Activated CD4-positive, alpha-beta memory T cell treated with anti-CD3 and anti-CD28 coated beads for 36 hours (primary cell): ENCODE data around the gene RHOT2. TPM values are rescaled to one million over a fixed set of nuclear protein-coding genes. Genes with fewer than 3 reads are reported as not detected.

Source experiments
- CTCF ChIA-PET: fragments of 350-600 bp; sonication (Branson Sonifier 250); formaldehyde crosslinking; loops from one replicate; lab custom pipeline; 2021; ENCODE audit warnings: antibody characterized with exemption, inconsistent platforms; lab: Charles Lee
- POLR2A ChIA-PET: fragments of 350-600 bp; sonication (Branson Sonifier 250); formaldehyde crosslinking; loops from one replicate; lab custom pipeline; 2021; ENCODE audit warnings: antibody characterized with exemption; lab: Charles Lee
- DNase-seq: peaks from one replicate; pipeline ENCODE4 v3.0.0-alpha.2; 2020
- H3K27ac Mint-ChIP-seq: one replicate; pipeline ENCODE4 v1.8.0; 2021; ENCODE audit warnings: mixed read lengths
- H3K27me3 Mint-ChIP-seq: one replicate; pipeline ENCODE4 v1.8.0; 2021; ENCODE audit warnings: mixed read lengths
- H3K36me3 Mint-ChIP-seq: one replicate; pipeline ENCODE4 v1.8.0; 2021; ENCODE audit warnings: mixed read lengths
- H3K4me1 Mint-ChIP-seq: one replicate; pipeline ENCODE4 v1.8.0; 2021; ENCODE audit warnings: low read depth, mixed read lengths
- H3K4me3 Mint-ChIP-seq: one replicate; pipeline ENCODE4 v1.8.0; 2021; ENCODE audit warnings: mild to moderate bottlenecking, mixed read lengths
- H3K9me3 Mint-ChIP-seq: one replicate; pipeline ENCODE4 v1.8.0; 2021; ENCODE audit warnings: mixed read lengths
- intact Hi-C: fragments of 100-400 bp; cut with micrococcal nuclease; formaldehyde crosslinking; loops from one replicate; pipeline ENCODE4 v1.15.1; 2023
- total RNA-seq, 2 experiments: library from RNA; stranded (reverse); gene quantifications; one replicate each; pipeline ENCODE4 v1.2.3, GENCODE V29; 2021

Gene RHOT2
- total RNA-seq, 2 experiments from 2014 or later, result 112 to 128 TPM

DNA sequence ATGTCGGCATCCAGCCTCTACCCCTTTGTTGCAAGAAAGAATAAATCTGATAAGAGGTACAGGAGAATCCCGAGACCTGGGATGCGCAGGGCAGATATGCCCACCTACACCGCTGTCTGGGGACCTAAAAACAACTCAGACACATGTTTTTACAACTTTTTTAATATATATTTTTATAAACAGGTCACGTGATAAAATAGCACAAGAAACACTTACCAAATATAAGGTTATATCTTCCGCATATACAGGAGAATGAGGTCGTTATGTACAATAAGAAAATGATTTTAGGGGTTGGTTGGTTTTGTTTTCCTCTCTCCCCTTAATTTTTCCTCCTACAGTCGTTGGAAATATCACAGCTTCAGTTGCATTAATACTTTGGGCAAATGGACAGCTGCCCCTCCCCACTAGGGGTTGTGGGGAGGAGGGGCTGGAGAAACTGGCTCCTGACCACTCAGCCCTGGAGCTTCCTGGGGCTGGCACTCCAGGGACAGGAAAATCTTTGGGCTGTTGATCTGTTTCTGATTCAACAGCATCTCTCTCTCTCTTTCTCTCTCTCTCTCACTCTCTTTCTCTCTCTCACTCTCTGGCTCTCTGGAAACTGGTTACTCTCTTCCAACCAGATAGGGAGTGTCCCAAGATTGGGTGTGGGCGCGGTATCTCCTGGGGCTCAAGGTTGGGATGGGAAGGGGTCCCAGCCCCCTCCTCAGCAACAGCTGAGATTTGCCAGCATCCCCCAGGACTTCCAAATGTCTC lies 24.6 kb downstream of the RHOT2 start:
- Mint-ChIP-seq H3K27ac (no peak overlapping the region), H3K36me3 (no peaks in the 10 kb centered on the region), H3K27me3 (no peaks in the 10 kb centered on the region), H3K4me3 (no peak overlapping the region), H3K4me1 (peaks cover 27% of the 10 kb centered on the region), H3K9me3 (no peaks in the 10 kb centered on the region)
- no peak for DNase-seq
- POLR2A ChIA-PET, result no interaction called here
- CTCF ChIA-PET, result no interaction called here
- intact Hi-C loops, result no loop called here

DNA sequence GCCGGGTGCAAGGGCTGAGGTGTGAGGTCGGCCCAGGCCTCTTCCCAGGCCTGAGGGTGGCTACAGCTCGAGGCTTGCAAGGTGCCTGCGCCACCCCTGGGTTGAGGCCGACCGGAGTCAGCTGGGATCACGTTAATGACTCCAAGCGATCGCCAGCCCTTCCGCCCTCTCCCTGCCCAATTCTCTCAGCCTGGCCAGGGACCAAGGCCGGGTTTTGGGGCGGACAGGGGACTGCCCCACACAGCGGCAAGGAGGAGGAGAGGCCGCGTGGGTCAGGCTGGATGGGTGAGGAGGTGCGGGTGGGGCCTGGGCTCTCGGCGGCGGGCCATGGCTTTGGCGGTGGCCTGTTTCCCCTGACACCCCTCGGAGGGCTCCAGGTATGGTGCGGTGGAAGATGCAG lies 25.4 kb downstream of the RHOT2 start:
- H3K36me3 Mint-ChIP-seq, result no peaks in the 10 kb centered on the region
- ChIA-PET POLR2A (no interaction called here), CTCF (interaction anchor here (0.6 kb wide), 1 partner anchor 25 kb away, joined by 3 read pairs; the partner anchor contains the start of gene RHOT2)
- H3K27me3 Mint-ChIP-seq, result no peaks in the 10 kb centered on the region
- H3K27ac Mint-ChIP-seq, result no peak overlapping the region
- DNase-seq, result no peak
- peaks cover 27% of the 10 kb centered on the region for H3K4me1 Mint-ChIP-seq
- intact Hi-C loops, result no loop called here
- no peaks in the 10 kb centered on the region for H3K9me3 Mint-ChIP-seq
- no peak overlapping the region for H3K4me3 Mint-ChIP-seq

DNA sequence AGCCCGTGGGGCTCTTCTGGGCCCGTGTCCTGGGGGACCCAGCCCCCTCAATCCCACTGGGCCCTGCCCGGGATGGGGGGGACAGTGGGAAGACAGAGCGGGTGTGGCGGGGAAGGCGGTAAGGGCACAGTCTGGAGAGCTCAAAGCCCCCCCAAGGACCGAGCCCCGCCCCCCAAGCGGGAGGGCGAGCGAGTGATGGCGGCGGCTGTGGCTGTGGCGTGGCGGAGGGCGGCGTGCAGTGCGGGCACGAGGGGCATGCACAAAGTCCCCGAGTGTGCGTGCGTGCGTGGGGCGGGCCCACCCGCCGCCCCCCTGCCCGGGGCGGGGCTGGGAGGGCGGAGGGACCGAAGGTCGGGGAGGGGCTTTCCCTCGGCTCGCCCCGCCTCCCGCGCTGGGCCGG lies 25.8 kb downstream of the RHOT2 start:
- POLR2A ChIA-PET, result no interaction called here
- Mint-ChIP-seq H3K9me3 (no peaks in the 10 kb centered on the region), H3K36me3 (no peaks in the 10 kb centered on the region), H3K4me3 (no peak overlapping the region), H3K27me3 (no peaks in the 10 kb centered on the region), H3K27ac (no peak overlapping the region), H3K4me1 (peaks cover 25% of the 10 kb centered on the region)
- DNase-seq, result no peak
- CTCF ChIA-PET, result interaction anchor here (0.6 kb wide), 1 partner anchor 26 kb away, joined by 3 read pairs; the partner anchor contains the start of gene RHOT2
- intact Hi-C loops, result no loop called here

DNA sequence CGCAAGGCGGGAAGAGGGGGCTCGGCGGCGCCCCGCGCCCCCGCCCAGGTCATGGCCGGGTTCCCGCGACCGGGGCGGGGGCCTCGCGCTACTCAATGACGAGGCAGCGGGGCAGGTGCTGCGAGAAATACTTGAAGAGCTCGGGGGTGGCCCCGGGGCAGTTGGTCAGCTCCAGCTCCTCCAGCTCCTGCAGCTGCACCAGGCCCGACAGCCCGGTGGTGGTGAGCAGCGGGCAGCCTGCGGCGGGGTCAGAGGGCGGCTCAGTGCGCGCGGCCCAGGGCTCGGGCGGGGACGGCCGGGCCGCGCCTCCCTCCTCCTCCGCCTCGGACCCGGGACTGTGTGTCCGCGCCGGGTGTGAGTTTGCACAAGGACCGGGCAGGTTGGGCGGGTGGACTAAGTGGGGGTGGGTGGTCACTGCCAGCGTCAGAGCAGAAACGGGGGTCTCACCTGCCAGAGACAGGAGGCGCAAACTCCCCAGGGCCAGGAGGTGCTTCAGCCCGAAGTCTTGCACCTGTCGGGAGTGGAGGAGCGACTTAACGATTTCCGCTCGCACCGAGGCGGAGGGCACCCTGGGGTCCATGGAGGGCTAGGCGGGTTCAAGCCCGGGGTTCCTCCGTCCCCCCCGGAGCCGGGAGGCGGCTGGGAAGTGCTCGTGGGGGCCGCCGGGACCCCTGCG lies 26.4 kb downstream of the RHOT2 start:
- Mint-ChIP-seq H3K4me3 (peak overlapping the region; percentile 70), H3K27ac (no peak overlapping the region), H3K4me1 (peaks cover 21% of the 10 kb centered on the region), H3K9me3 (no peaks in the 10 kb centered on the region), H3K36me3 (no peaks in the 10 kb centered on the region), H3K27me3 (no peaks in the 10 kb centered on the region)
- ChIA-PET CTCF (no interaction called here), POLR2A (interaction anchor here (1.1 to 1.5 kb wide), 2 partner anchors 13 to 25 kb away, joined by 3 read pairs; no protein-coding TSS in a partner anchor)
- intact Hi-C loops, result no loop called here
- DNase-seq, result no peak

DNA sequence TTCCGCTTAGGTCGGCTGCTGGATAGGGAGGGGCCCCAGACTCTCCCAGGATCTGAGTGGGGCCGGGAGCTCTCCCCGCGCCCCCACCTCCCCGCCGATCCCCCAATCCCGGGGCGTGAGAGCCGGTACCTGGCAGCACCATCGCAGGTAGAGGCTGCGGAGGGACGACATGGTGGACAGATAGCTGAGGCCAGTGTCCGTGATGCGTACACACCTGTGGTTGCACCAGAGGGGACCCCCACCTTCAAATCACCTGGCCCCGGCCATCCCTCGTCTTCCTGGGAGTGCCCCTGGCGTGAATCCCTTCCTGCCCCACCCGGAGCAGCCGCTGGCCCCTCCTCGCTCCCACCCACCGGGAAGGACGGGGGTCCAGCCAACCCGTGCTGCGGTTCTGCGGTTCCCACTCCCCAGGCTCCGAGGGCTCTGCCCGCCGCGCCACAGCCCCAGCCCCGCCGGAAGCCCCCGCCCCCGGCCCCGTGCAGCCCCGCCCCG lies 27.0 kb downstream of the RHOT2 start:
- no peaks in the 10 kb centered on the region for H3K36me3 Mint-ChIP-seq
- H3K4me1 Mint-ChIP-seq, result peaks cover 21% of the 10 kb centered on the region
- no peaks in the 10 kb centered on the region for H3K27me3 Mint-ChIP-seq
- intact Hi-C loops, result no loop called here
- POLR2A ChIA-PET, result interaction anchor here (0.7 to 1.6 kb wide), 6 partner anchors 14 to 26 kb away, joined by 3 to 8 read pairs (median 5); partner anchors contain the start of genes ANTKMT, METRN and STUB1
- DNase-seq, result no peak
- CTCF ChIA-PET, result interaction anchor here (0.7 to 1.9 kb wide), 4 partner anchors 15 to 90 kb away, joined by 3 to 14 read pairs (median 4); no protein-coding TSS in a partner anchor
- H3K27ac Mint-ChIP-seq, result no peak overlapping the region
- H3K4me3 Mint-ChIP-seq, result peak overlapping the region; percentile 51
- H3K9me3 Mint-ChIP-seq, result no peaks in the 10 kb centered on the region

DNA sequence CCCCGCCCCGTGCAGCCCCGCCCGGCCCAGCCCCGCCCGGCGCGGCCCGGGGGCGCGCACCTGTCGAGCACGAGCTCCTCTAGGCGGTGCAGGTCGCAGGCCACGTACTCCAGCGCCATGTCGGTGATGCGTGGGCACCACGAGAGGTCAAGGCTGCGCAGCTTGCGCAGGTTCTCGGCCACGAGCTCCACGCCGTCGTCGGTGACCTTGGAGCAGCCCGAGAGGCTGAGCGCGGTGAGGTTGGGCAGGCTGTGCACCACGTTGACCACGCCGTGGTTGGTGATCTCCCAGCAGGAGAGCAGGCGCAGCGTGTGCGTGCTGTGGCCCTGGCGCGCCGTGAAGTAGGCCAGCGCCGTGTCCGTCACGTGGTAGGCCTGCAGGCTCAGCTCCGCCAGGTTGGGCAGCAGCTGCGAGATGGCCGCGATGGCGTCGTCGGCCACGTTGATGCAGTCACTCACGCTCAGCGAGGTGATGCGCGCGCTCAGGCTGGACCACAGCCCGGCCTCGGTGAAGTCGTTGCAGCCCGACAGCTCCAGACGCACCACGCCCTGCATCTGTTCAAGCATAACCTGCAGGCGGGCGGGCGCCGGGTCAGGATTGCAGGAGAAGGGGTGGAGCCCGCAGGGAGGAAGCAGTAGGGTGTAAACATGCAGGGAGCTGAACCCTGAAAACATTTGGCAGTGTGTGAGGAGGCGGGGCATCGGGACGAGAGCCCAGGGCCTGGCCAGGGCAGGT lies 27.6 kb downstream of the RHOT2 start:
- no peaks in the 10 kb centered on the region for H3K9me3 Mint-ChIP-seq

DNA sequence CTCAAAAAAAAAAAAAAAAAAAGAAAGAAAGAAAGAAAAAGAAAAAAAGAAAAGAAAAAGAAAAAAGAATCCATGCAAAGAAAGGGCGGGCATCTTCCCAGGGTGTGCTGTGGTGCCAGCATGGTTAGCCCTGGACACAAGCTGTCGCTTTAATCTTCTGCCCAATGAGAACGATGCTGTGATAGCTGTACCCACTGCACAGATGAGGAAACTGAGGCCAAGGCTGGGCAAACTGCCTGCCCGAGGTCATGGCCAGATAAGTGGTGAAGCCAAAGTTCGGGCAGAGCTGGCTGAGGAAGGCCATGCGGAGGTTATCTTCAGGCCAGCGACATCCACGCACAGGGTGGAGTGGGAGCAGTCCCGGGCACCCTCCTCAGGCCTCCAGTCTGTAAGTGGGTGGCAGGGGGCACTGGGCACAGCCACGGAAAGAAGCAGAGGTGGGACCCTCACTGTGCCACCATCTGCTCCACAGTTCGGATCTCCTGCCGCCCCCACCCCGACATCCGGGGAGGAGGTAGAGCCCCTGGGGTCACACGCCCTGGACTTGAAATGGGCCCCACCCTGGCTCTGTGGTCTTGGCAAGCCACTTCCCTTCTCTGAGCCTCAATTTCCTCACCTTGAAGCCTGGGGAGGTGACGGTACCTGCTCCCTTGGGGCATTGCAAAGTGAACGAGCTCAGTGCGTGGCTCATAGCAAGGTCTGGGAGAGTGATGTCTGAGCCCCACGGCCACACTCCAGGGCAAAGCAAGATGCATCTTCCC lies 31.2 kb downstream of the RHOT2 start:
- ChIA-PET CTCF (no interaction called here), POLR2A (no interaction called here)
- H3K27ac Mint-ChIP-seq, result no peak overlapping the region
- no peak for DNase-seq
- H3K9me3 Mint-ChIP-seq, result no peaks in the 10 kb centered on the region
- no peaks in the 10 kb centered on the region for H3K36me3 Mint-ChIP-seq
- H3K4me3 Mint-ChIP-seq, result no peak overlapping the region
- peaks cover 19% of the 10 kb centered on the region for H3K27me3 Mint-ChIP-seq
- intact Hi-C loops, result no loop called here
- H3K4me1 Mint-ChIP-seq, result peaks cover 23% of the 10 kb centered on the region

More for the DNA sequence above, 27.6 kb downstream of the RHOT2 start:
- H3K4me1 Mint-ChIP-seq, result peaks cover 23% of the 10 kb centered on the region
- intact Hi-C loops, result no loop called here
- H3K36me3 Mint-ChIP-seq, result no peaks in the 10 kb centered on the region
- CTCF ChIA-PET, result interaction anchor here (0.7 to 1.9 kb wide), 5 partner anchors 14 to 89 kb away, joined by 3 to 14 read pairs (median 4); no protein-coding TSS in a partner anchor
- peak; percentile 84 for DNase-seq
- peak overlapping the region; percentile 80 for H3K4me3 Mint-ChIP-seq
- H3K27me3 Mint-ChIP-seq, result no peaks in the 10 kb centered on the region
- peak overlapping the region; percentile 71 for H3K27ac Mint-ChIP-seq
- POLR2A ChIA-PET, result interaction anchor here (0.7 to 1.6 kb wide), 7 partner anchors 14 to 30 kb away, joined by 3 to 8 read pairs (median 4); partner anchors contain the start of genes ANTKMT, CCDC78, METRN and STUB1

DNA sequence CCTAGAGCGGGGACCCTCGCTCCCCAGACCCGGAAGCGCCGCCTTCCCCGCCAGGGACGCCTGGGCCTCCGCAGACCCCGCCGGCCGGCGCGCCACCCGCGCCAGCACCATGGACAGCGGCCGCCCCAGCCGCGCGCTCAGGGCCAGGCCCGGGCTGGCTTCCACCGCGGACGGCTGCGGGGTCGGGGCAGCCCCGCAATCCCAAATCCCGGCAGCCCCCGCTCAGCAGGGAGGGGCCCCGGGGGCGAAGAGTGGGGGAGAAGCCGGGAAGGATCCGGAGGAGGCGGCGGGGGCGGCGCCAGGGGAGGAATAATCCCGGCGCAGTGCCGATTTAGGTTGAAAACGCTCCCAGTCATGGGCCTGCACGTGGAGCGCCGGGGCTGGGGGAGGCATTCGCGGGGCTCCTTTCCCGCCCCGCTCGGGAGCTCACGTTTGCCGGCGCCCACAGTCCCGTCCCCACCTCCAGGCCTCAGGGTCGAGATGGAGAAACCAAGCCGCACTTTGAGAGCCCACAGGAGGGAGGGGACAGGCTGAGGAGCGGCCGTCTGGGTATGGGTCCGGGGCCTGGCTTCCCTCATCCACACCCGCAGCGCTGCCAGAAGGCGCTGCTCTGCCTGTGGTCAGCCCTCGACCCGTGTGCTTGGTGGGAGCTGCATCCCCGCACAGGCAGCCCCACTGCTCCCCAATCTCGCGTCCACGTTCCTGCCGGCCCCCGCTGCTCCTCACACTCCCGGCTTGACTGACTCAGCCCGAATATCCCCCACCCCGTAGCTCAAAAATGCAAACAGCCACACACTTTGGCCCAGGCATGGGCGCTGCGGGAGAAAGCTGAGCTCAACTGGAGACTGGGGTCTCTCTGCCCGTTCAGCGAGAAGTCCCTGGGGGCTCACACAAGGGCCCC lies 33.0 kb downstream of the RHOT2 start:
- ChIA-PET CTCF (interaction anchor here (2.0 kb wide), 1 partner anchor 84 kb away, joined by 5 read pairs; no protein-coding TSS in a partner anchor), POLR2A (interaction anchor here (1.2 kb wide), 1 partner anchor 10 kb away, joined by 3 read pairs; no protein-coding TSS in a partner anchor)
- Mint-ChIP-seq H3K27ac (no peak overlapping the region), H3K4me1 (peaks cover 14% of the 10 kb centered on the region), H3K4me3 (no peak overlapping the region), H3K36me3 (no peaks in the 10 kb centered on the region), H3K9me3 (no peaks in the 10 kb centered on the region), H3K27me3 (peaks cover 21% of the 10 kb centered on the region)
- DNase-seq, result peak; percentile 52
- intact Hi-C loops, result no loop called here

DNA sequence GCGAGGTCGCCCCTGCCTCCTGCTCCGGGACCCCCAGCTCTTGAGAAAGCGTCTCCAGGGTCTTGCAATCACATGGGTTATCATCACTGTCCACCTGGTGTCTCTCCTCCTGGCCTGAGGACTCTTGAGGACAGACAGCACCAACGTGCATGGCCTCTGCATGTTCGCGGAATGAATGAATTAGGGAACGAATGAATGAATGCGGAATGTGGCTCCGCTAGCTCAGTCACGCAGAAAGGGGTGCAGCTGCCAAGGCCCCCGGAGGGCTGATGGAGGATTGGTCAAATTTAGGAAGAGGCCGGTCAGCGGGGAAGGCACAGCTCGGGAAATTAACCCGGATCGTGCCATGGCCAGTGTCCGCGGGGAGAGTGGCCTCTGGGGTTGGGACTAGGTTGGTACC lies 34.4 kb downstream of the RHOT2 start:
- Mint-ChIP-seq H3K9me3 (no peaks in the 10 kb centered on the region), H3K36me3 (no peaks in the 10 kb centered on the region), H3K4me3 (no peak overlapping the region), H3K27me3 (peaks cover 32% of the 10 kb centered on the region), H3K4me1 (peaks cover 6% of the 10 kb centered on the region), H3K27ac (no peak overlapping the region)
- no peak for DNase-seq
- ChIA-PET CTCF (interaction anchor here (2.0 to 2.4 kb wide), 2 partner anchors 10 to 83 kb away, joined by 5 to 9 read pairs; no protein-coding TSS in a partner anchor), POLR2A (interaction anchor here (1.2 kb wide), 1 partner anchor 12 kb away, joined by 3 read pairs; no protein-coding TSS in a partner anchor)
- intact Hi-C loops, result no loop called here

DNA sequence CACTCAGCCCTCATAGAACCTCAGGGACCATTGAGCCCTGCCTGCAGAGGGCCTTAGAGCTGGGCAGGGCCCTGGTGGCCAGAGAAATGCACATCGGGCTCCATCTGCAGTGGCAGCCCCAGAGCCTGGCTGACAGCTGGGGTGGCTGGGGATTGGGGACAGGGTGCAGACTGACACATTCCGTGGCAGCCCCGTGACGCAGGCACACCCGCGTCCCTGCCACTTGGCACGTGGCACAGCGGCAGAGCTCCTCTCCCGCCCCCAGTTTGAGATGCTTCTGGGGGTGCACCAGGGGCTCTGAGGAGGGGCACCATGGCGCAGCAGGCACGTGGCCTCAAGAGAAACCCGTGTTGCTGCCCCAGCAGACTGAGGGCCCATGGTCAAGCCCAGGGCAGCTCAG lies 35.5 kb downstream of the RHOT2 start:
- DNase-seq, result no peak
- ChIA-PET CTCF (interaction anchor here (1.1 to 2.4 kb wide), 2 partner anchors 9 to 82 kb away, joined by 3 to 9 read pairs; no protein-coding TSS in a partner anchor), POLR2A (no interaction called here)
- intact Hi-C loops, result no loop called here
- Mint-ChIP-seq H3K4me3 (no peak overlapping the region), H3K27ac (no peak overlapping the region), H3K36me3 (no peaks in the 10 kb centered on the region), H3K9me3 (no peaks in the 10 kb centered on the region), H3K4me1 (peaks cover 6% of the 10 kb centered on the region), H3K27me3 (peaks cover 40% of the 10 kb centered on the region)
